HepG2 (cell line): ENCODE data around the gene PARD3. TPM values are rescaled to one million over a fixed set of nuclear protein-coding genes. Genes with fewer than 3 reads are reported as not detected.
A peak's percentile ranks its signal among the peaks of the same experiment; 100 is the strongest.

Experiments used
- ATF7-NPFF ChIP-seq: sonication (generic); formaldehyde crosslinking; IDR thresholded peaks from 2 replicates; pipeline ENCODE4 v1.8.1; 2023; ENCODE audit warnings: mild to moderate bottlenecking, low read depth, missing genetic modification reagents, moderate library complexity
- CBX5 ChIP-seq: sonication (generic); formaldehyde crosslinking; IDR thresholded peaks from 2 replicates; pipeline ENCODE4 v1.4.0; 2020; ENCODE audit warnings: missing genetic modification reagents, borderline replicate concordance
- CEBPG ChIP-seq: IDR thresholded peaks from 2 replicates; pipeline ENCODE4 v1.6.1; 2016
- CREB1 ChIP-seq, 2 experiments: fragments of 450-650 bp in 1 of 2; IDR thresholded peaks; 2 replicates each; pipeline ENCODE4 v1.6.1; 2016 to 2017; ENCODE audit warnings: control low read depth in 1 of 2, mild to moderate bottlenecking in 1 of 2, missing compliant biosample characterization in 1 of 2, missing genetic modification characterization in 1 of 2
- HHEX ChIP-seq: IDR thresholded peaks from 2 replicates; pipeline ENCODE4 v1.6.1; 2016; ENCODE audit warnings: control low read depth
- HOXA3 ChIP-seq: sonication (generic); formaldehyde crosslinking; IDR thresholded peaks from 2 replicates; pipeline ENCODE4 v1.5.0; 2020; ENCODE audit warnings: missing genetic modification reagents
- KLF13 ChIP-seq: sonication (generic); formaldehyde crosslinking; IDR thresholded peaks from 2 replicates; pipeline ENCODE4 v1.4.0; 2020; ENCODE audit warnings: mild to moderate bottlenecking, missing genetic modification reagents
- MBD4 ChIP-seq: IDR thresholded peaks from 2 replicates; pipeline ENCODE4 v1.6.1; 2012; ENCODE audit warnings: low read length, inconsistent platforms, borderline replicate concordance
- MED8 ChIP-seq: sonication (generic); formaldehyde crosslinking; IDR thresholded peaks from 2 replicates; pipeline ENCODE4 v1.8.1; 2023; ENCODE audit warnings: mild to moderate bottlenecking, missing genetic modification reagents; ENCODE audit not compliant: insufficient replicate concordance
- NR2F2 ChIP-seq: IDR thresholded peaks from 2 replicates; pipeline ENCODE4 v1.6.1; 2012; ENCODE audit warnings: low read depth, inconsistent platforms, borderline replicate concordance
- NRL ChIP-seq: sonication (generic); formaldehyde crosslinking; IDR thresholded peaks from 2 replicates; pipeline ENCODE4 v1.5.0; 2020; ENCODE audit warnings: missing genetic modification reagents, mild to moderate bottlenecking, moderate library complexity, borderline replicate concordance
- RAD21 ChIP-seq: fragments of 450-650 bp; formaldehyde crosslinking; IDR thresholded peaks from 2 replicates; pipeline ENCODE4 v1.5.0; 2020; ENCODE audit warnings: mild to moderate bottlenecking
- RBFOX2 ChIP-seq: fragments of 200-400 bp; formaldehyde crosslinking; IDR thresholded peaks from 2 replicates; pipeline ENCODE4 v1.6.1; 2017; ENCODE audit warnings: low read depth, mild to moderate bottlenecking, low read length
- SIN3A ChIP-seq: IDR thresholded peaks from 2 replicates; pipeline ENCODE4 v1.6.1; 2011; ENCODE audit warnings: low read depth, mild to moderate bottlenecking, control low read depth, low read length, borderline replicate concordance
- SIX1 ChIP-seq: sonication (generic); formaldehyde crosslinking; IDR thresholded peaks from 2 replicates; pipeline ENCODE4 v1.4.0; 2020; ENCODE audit warnings: missing genetic modification reagents, borderline replicate concordance
- ZNF292 ChIP-seq: sonication (generic); formaldehyde crosslinking; IDR thresholded peaks from 2 replicates; pipeline ENCODE4 v1.8.1; 2022; ENCODE audit warnings: mild to moderate bottlenecking, low read depth, missing genetic modification reagents, borderline replicate concordance
- ZNF652 ChIP-seq: IDR thresholded peaks from 2 replicates; pipeline ENCODE4 v1.6.1; 2016; ENCODE audit warnings: low read depth, borderline replicate concordance
- ZNF737 ChIP-seq: sonication (generic); formaldehyde crosslinking; IDR thresholded peaks from 2 replicates; pipeline ENCODE4 v1.5.0; 2020; ENCODE audit warnings: missing genetic modification reagents, mild to moderate bottlenecking, borderline replicate concordance
- ZNF768 ChIP-seq: sonication (generic); formaldehyde crosslinking; IDR thresholded peaks from 2 replicates; pipeline ENCODE4 v1.4.0; 2020; ENCODE audit warnings: missing genetic modification reagents
- polyA plus RNA-seq, 8 experiments: library from polyadenylated mRNA; depleted of rRNA in 3 of 8; stranded (reverse) in 7 of 8; unstranded in 1 of 8; fragments of >200 nt; fragmentation: Illumina TruSeq in 4 of 8; extraction: Trizol in 4 of 8; gene quantifications; 2 replicates each; pipeline versions ENCODE4 v1.2.1 to v1.2.3, GENCODE V29; 2011 to 2016; ENCODE audit warnings: low read depth in 4 of 8, missing spikeins in 1 of 8, mixed read lengths in 1 of 8; ENCODE audit not compliant: insufficient read depth in 1 of 8
- total RNA-seq, 5 experiments: library from RNA; depleted of rRNA; stranded (reverse); fragments of >200 nt; fragmentation: Illumina TruSeq; extraction: Trizol; gene quantifications; 2 replicates each; pipeline ENCODE4 v1.2.3, GENCODE V29; 2016; ENCODE audit warnings: low read depth in 1 of 5
- TF ChIP-seq, protein P1 (sequence below): sonication (generic); formaldehyde crosslinking; IDR thresholded peaks from 2 replicates; pipeline ENCODE4 v1.5.0; 2020; ENCODE audit warnings: mild to moderate bottlenecking, missing genetic modification reagents, borderline replicate concordance
- TF ChIP-seq, protein P2 (sequence below): sonication (generic); formaldehyde crosslinking; IDR thresholded peaks from 2 replicates; pipeline ENCODE4 v1.5.0; 2020; ENCODE audit warnings: missing genetic modification reagents
- TF ChIP-seq, protein P3 (sequence below): sonication (generic); formaldehyde crosslinking; IDR thresholded peaks from 2 replicates; pipeline ENCODE4 v1.4.0; 2020; ENCODE audit warnings: missing genetic modification reagents, borderline replicate concordance
- TF ChIP-seq, protein P4 (sequence below): sonication (generic); formaldehyde crosslinking; IDR thresholded peaks from 2 replicates; pipeline ENCODE4 v1.5.0; 2020; ENCODE audit warnings: missing genetic modification reagents
- TF ChIP-seq, protein P5 (sequence below): sonication (generic); formaldehyde crosslinking; IDR thresholded peaks from 2 replicates; pipeline ENCODE4 v1.4.0; 2020; ENCODE audit warnings: missing genetic modification reagents

PARD3 gene
- total and polyA plus RNA-seq, 2 of the 13 experiments (the other 11 are each of a cell fraction or from before 2014, with no cell fraction given): 40.9 to 60.0 TPM

DNA sequence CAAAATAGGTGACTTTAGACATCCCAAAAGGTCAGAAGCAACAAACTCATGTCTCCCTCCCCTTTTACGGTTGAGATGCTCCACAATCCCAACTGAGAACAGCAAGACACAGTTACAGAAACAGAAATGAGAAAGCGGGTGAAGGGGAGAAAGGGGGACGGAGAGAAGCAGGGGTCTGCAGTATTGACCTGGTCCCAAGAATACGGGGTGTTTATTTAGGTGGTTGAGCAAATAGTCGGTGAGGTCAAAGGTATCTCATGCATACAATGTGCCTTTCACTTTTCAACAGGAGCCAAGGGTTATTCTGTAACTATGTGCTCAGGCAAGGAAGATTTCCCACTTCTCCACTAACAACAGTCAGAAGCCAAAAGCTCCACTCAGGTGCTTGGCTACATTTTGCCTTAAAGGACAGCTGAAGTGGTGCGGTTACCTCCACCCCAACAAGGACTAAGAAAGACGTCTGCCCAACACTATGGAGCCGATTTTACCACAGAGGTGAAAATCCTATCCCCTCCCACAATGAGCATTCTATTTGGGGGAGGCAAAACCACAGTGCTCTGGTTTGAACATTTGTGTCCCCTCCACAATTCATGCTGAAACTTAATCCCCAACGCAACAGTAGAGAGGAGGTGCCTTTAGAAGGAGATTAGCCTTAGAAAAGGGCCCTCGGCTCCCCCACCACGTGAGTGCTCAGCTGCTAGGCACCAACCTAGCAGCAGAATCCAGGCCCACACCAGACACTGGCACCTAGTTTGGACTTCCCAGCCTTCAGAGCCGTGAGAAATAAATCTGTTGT lies 77.9 kb downstream of the PARD3 start (continued):
- TF ChIP-seq, protein P1, sequence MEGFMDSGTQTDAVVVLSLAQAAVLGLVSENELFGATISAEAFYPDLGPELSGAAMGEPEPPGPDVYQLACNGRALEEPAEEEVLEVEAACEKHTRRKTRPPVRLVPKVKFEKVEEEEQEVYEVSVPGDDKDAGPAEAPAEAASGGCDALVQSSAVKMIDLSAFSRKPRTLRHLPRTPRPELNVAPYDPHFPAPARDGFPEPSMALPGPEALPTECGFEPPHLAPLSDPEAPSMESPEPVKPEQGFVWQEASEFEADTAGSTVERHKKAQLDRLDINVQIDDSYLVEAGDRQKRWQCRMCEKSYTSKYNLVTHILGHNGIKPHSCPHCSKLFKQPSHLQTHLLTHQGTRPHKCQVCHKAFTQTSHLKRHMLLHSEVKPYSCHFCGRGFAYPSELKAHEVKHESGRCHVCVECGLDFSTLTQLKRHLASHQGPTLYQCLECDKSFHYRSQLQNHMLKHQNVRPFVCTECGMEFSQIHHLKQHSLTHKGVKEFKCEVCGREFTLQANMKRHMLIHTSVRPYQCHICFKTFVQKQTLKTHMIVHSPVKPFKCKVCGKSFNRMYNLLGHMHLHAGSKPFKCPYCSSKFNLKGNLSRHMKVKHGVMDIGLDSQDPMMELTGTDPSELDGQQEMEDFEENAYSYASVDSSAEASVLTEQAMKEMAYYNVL: peak; percentile 87; the same call in 1 of the 2 replicates
- TF ChIP-seq MBD4 (0 out of 2 replicates have a peak, but pooled peaks have one; percentile 25), CBX5 (CRISPR knock-in tag) (no peak), ZNF652 (CRISPR knock-in tag) (peak; percentile 38; the same call in 1 of the 2 replicates), KLF13 (no peak), NR2F2 (peak; percentile 81), CEBPG (CRISPR knock-in tag) (peak; percentile 45; the same call in 1 of the 2 replicates), HOXA3 (CRISPR knock-in tag) (peak; percentile 67), MED8 (CRISPR knock-in tag) (no peak), ATF7-NPFF (CRISPR knock-in tag) (no peak), ZNF292 (CRISPR knock-in tag) (peak; percentile 88), RAD21 (CRISPR knock-in tag) (no peak), SIN3A (peak; percentile 4; the same call in 1 of the 2 replicates), HHEX (CRISPR knock-in tag) (peak; percentile 49; the same call in 1 of the 2 replicates), RBFOX2 (0 out of 2 replicates have a peak, but pooled peaks have one; percentile 36), ZNF768 (no peak), SIX1 (CRISPR knock-in tag) (peak; percentile 78), CREB1 (IDR thresholded peaks at IDR 0.05) (0 out of 2 replicates have a peak, but pooled peaks have one; percentile 4), CREB1 (CRISPR knock-in tag; IDR thresholded peaks at IDR 0.05) (0 out of 2 replicates have a peak, but pooled peaks have one; percentile 30), NRL (CRISPR knock-in tag) (no peak), ZNF737 (no peak)
- TF ChIP-seq, protein P2, sequence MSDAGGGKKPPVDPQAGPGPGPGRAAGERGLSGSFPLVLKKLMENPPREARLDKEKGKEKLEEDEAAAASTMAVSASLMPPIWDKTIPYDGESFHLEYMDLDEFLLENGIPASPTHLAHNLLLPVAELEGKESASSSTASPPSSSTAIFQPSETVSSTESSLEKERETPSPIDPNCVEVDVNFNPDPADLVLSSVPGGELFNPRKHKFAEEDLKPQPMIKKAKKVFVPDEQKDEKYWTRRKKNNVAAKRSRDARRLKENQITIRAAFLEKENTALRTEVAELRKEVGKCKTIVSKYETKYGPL (CRISPR knock-in tag): no peak
- TF ChIP-seq, protein P3, sequence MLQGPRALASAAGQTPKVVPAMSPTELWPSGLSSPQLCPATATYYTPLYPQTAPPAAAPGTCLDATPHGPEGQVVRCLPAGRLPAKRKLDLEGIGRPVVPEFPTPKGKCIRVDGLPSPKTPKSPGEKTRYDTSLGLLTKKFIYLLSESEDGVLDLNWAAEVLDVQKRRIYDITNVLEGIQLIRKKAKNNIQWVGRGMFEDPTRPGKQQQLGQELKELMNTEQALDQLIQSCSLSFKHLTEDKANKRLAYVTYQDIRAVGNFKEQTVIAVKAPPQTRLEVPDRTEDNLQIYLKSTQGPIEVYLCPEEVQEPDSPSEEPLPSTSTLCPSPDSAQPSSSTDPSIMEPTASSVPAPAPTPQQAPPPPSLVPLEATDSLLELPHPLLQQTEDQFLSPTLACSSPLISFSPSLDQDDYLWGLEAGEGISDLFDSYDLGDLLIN (CRISPR knock-in tag): no peak
- TF ChIP-seq, protein P4, sequence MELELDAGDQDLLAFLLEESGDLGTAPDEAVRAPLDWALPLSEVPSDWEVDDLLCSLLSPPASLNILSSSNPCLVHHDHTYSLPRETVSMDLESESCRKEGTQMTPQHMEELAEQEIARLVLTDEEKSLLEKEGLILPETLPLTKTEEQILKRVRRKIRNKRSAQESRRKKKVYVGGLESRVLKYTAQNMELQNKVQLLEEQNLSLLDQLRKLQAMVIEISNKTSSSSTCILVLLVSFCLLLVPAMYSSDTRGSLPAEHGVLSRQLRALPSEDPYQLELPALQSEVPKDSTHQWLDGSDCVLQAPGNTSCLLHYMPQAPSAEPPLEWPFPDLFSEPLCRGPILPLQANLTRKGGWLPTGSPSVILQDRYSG (CRISPR knock-in tag): no peak
- TF ChIP-seq, protein P5, sequence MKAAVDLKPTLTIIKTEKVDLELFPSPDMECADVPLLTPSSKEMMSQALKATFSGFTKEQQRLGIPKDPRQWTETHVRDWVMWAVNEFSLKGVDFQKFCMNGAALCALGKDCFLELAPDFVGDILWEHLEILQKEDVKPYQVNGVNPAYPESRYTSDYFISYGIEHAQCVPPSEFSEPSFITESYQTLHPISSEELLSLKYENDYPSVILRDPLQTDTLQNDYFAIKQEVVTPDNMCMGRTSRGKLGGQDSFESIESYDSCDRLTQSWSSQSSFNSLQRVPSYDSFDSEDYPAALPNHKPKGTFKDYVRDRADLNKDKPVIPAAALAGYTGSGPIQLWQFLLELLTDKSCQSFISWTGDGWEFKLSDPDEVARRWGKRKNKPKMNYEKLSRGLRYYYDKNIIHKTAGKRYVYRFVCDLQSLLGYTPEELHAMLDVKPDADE (CRISPR knock-in tag): no peak
